Activated CD8-positive, alpha-beta memory T cell treated with anti-CD3 and anti-CD28 coated beads, Interleukin-2, amount 50 U/mL, for 4 hours (primary cell): Measurements from ENCODE around the gene SGPP2.
"Not testable (repeated sequence)": the region's sequence is repeated elsewhere in the genome, so short reads cannot be mapped to it uniquely, and the experiment has no call there.

ENCODE experiments used
- DNase-seq: peaks from one replicate; pipeline ENCODE4 v3.0.0-alpha.2; 2020

SGPP2 gene

GRCh38 chr2:222427646-222428301 lies 3.4 kb downstream of the SGPP2 start:
- no peak for DNase-seq

- no peak for DNase-seq
Measured at GRCh38 chr2:222430071-222430470, 5.7 kb downstream of the SGPP2 start.

- no peak for DNase-seq
Measured at GRCh38 chr2:222430681-222431080, 6.3 kb downstream of the SGPP2 start.

DNA sequence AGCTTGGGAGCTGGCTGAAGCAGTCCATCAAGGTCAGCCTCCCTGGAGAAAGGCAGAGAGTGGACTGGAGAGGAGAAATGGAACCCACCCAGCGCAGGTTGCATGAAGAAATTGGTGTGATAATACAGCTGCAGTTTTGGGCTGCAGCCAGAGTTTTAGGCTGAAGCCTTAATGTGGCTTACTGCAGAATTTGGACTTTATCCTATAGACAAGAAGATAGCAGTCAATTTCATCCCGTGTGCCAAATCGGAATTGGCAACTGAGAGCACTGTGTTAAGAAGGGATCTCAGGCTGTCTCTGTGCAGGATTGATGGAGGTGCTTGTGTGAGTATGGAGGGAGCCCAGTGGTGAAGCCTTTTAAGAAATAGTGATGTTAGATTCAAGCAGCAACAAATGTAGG lies 7.5 kb downstream of the SGPP2 start:
- DNase-seq, result no peak

DNA sequence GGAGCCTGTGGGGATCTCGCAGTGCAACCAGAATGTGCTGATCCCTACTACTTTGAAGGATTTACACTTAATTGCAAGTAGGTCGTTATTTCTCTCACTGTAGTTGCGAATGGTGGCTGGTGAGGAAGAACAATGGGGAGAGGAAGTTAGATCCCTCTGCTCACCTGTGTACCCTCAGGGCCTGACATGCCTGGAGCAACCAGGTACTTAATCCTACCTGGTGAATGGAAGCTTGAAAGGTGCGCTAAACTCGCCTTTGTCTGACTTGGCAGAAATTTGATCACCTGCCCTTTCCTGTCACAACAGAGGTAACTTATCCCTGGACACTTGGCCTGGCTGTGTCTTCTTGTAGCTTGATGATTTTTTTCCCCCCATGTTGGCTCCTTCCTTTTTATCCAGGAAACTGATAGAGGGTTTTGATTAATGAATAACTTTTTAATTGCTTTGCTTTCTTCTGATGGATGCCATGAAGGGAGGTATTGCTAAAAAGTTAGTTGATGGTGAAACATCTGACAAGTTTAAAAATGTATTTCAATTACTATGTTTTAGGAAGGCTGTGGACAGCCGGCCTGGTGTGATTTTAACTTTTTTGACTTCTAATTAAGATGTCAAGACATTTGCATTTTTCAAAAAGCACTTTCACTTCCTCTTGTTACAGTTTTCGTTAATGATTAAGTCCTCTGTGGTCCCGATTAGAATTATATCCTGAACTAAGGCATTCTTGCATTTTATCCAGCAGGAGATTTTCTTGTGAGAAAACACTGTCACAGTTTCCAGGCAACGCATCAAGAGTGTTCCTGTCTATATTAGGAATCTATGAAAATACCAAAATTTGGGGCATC lies 9.2 kb downstream of the SGPP2 start:
- DNase-seq, result no peak

GRCh38 chr2:222434204-222434603 lies 9.9 kb downstream of the SGPP2 start:
- no peak for DNase-seq

- not testable (repeated sequence) for DNase-seq
Measured at GRCh38 chr2:222435400-222436039, 11.2 kb downstream of the SGPP2 start.

DNA sequence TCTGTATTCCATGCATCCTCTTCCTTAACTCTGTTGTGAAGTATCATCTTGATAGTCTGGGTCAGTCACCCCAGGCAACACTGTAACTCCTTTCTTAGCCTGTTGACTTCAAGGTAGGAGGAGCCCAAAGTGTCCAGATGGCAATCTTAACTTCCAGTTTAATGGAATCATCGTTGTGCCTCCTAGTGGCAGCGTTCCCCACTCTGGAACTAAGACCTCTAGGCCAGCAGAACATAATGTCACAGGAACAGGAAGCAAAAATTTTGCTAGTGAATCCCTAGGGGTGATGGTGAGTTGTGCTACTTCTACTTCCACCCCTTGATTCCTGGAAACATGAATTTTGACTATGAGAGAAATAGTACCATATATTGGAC lies 11.7 kb downstream of the SGPP2 start:
- DNase-seq, result no peak

- no peak for DNase-seq
Measured at GRCh38 chr2:222439692-222440091, 15.3 kb downstream of the SGPP2 start.

DNA sequence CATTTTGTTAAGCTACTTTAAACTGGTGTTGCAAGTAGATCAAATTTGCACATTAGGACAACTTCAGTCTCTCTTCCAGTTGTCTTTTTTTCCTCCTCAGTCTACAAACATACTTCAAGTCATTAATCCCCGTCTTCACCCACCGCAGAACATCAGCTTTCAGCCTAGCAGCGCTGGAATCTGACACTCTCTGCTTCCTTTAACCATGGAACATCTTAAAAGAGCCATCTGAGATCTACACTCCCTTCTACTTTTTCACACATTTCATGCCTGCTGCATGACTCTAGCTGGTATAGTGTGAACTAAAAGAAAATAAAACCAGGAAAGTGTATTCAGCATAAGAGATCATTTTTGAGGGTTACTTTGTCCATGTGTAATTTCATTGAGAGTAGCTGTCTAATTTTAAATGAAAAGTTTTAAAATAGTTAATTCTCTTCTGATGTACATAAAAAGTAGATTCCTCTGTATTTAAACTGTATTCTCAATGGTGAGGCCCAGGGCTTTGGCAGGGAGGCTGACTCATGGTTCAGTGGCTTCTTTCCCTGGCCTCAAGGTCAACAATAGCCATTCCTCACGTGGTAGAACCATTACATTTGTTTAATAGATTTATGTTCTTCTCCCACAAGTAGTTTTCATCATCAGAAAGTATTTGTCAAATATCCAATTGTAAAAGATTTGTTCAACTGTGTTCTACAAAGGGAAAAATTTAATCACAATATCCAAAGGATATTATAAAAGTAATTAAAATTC lies 16.5 kb downstream of the SGPP2 start:
- DNase-seq, result no peak

GRCh38 chr2:222442665-222443064 lies 18.3 kb downstream of the SGPP2 start:
- DNase-seq, result no peak

DNA sequence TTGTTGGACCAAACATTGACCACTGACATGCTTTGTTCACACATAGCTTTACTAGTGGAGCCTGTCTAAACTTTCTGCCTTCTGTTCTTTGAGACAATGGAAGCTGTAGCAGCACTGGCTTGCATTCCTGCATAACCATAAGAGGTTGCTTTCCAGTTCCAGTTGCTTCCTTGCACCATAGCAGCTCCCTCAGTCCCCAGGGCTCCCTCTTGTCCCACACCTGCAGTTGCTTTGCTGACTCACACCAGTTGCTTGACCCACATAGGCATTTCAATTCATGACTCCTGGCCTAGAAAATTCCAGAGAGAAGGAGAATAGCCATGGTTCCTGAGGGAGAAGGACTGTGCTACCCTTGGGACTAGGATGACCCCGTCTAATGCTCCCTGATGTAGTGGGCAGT lies 20.9 kb downstream of the SGPP2 start:
- no peak for DNase-seq

- no peak for DNase-seq
Measured at GRCh38 chr2:222447131-222447530, 22.8 kb downstream of the SGPP2 start.

GRCh38 chr2:222448748-222449181 lies 24.4 kb downstream of the SGPP2 start:
- no peak for DNase-seq

- no peak for DNase-seq
Measured at GRCh38 chr2:222450021-222450420, 25.7 kb downstream of the SGPP2 start.

DNA sequence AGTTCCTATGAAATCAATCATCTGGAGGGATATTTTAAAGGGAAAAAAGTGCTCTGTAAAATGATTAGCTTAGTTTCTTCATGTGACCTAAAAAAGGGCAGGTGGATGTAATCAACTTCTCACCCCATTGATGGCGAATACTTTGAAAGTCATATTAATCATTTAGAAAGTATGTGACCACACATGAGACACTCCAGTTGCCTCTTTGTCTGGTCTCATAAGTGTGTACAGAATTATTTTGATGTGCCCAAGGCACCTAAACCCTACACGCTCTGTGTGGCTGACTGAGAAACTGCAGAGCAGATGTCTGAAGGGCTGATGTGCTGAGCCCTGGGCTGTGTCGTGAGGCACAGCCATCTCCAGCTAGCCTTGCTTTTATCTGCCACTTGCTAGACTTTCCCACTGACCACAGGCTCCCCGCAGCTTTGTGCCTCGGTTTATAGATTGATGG lies 26.9 kb downstream of the SGPP2 start:
- no peak for DNase-seq

DNA sequence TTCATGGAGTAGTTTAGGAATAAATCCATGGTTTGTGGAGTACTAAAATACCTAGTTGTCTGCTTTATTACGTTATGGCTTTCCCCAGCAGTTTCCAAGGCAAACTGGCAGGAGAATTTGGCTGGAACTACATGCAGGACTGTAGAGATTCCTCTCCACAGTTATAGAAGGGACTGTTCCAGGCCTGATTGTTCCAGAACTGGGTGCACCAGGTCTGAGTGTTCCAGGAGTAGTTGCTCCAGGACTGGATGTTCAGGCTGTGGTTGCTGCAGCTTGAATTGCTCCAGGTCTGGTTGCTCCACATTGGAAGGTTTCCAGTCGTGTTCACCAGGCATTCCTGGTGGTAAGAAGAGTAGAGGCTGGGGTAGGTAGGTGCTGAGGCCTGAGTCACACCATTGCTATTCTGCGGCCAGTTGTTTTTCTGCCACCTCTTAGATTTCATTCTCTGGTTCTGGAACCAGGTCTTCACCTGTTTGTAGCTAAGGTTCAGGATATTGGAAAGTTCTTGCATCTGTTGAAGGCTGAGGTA lies 28.1 kb downstream of the SGPP2 start:
- DNase-seq, result no peak

- no peak for DNase-seq
Measured at GRCh38 chr2:222456479-222457077, 32.2 kb downstream of the SGPP2 start.

GRCh38 chr2:222459983-222460382 lies 35.6 kb downstream of the SGPP2 start:
- DNase-seq, result no peak

- no peak for DNase-seq
Measured at GRCh38 chr2:222465746-222466145, 41.4 kb downstream of the SGPP2 start.

- no peak for DNase-seq
Measured at GRCh38 chr2:222468346-222468745, 44.0 kb downstream of the SGPP2 start.

- no peak for DNase-seq
Measured at GRCh38 chr2:222470802-222471468, 46.6 kb downstream of the SGPP2 start.
